A172 (cell line): Measurements from ENCODE around the gene SCARF1. TPM values are rescaled to one million over a fixed set of nuclear protein-coding genes. Genes with fewer than 3 reads are reported as not detected.

Experiments used
- DNase-seq: peaks from one replicate; pipeline ENCODE4 v3.0.0-alpha.2; 2015; ENCODE audit warnings: low spot score
- total RNA-seq: library from RNA; depleted of rRNA; stranded (reverse); fragments of >200 nt; shearing (Covaris generic); gene quantifications from 2 replicates; pipeline ENCODE4 v1.2.3, GENCODE V29; 2014; rRNA removed

The SCARF1 gene
- total RNA-seq, 1 experiment from 2014 or later: 1.1 TPM

DNA sequence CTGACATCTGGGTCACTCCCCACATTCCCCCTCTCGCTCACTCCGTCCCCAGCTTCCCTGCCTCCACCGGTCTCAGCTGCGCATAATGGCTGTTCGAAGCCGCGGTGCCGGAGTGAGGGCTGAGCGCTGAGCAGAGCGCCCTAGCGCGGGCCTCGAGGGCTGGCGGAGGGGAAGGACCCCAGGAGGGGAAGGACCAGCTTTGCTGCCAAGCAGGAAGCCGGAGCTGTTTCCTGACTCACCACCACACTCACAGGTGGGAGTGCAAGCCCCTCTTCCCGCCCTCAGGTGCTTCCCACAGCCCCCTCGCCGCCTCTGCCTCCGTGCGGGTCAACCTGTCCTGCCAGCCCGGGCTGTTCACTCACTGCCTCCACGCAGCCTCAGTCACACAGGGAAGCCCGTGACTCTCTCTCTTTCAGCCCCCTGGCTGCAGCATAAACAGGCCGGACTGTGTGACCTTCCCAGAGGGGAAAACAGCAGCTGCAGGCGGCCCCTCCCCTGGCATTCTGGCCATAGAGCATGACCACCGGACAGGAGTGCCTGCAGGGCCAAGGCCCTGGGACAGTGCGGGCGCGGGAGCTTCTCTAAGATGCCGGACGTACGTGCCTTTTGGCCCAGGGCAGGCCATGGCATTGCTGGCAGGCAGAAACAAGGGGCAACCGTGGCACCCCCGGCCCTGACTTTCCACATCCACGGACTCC lies 40.6 kb downstream of the SCARF1 start:
- no peak for DNase-seq

DNA sequence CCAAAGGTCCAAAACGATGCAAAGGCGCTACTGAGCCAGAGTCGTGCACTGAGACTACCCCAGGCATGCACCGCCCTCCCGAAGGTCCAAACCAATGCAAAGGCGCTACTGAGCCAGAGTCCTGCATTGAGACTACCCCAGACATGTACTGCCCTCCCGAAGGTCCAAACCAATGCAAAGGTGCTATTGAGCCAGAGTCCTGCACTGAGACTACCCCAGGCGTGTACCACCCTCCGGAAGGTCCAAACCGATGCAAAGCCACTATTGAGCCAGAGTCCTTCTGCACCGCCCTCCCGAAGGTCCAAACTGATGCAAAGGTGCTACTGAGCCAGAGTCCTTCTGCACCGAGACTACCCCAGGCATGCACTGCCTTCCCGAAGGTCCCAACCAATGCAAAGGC lies 44.0 kb downstream of the SCARF1 start:
- DNase-seq: no peak

DNA sequence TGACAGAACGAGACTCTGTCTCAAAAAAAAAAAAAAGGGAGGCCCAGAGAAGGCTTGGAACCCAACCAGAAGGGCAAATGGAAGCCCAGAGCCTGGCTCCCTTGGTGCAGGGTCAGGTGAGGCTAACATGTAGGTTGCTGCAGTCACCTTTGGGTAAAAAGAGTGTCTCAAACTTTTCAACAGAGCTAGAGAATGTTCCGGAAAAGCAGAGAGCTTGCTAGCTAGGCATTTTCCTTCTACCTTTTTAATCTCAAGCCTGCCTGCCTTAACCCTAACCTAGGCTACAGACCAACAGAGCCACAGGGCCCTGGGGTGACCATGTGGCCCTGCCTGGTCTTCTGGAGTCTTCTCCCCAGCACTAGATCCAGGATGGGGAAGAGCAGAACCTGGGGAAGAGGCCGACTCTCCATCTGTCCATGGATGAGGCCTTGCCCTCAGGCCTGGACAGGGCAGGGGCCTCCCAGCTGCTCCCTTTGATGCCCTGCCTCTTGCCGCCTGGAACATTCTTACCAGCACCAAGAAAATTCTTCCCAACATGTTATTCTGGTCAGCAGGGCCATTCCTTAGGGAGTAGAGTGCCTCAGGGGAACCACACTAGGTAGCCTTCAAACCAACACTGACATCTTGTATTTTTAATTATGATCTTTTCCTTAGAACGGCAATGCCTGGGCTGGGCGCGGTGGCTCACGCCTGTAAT lies 47.0 kb downstream of the SCARF1 start:
- DNase-seq: no peak

DNA sequence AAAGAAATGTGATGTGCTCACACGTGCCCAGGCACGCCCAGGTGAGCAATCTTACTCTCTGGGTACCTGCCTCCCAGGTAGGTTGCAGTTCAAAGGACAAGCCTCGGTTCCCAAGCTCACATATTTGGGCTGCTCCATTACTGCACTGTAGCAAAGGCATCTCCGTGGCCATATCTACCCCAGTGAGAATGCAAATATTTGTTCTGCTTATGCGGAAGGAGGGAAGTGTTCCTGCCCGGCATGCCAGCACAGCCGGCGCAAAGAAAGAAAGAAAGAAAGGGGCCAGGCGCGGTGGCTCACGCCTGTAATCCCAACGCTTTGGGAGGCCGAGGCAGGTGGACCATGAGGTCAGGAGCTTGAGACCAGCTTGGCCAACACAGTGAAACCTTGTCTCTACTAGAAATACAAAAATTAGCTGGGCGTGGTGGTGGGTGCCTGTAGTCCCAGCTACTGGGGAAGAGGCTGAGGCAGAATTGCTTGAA lies 47.6 kb downstream of the SCARF1 start:
- no peak for DNase-seq

DNA sequence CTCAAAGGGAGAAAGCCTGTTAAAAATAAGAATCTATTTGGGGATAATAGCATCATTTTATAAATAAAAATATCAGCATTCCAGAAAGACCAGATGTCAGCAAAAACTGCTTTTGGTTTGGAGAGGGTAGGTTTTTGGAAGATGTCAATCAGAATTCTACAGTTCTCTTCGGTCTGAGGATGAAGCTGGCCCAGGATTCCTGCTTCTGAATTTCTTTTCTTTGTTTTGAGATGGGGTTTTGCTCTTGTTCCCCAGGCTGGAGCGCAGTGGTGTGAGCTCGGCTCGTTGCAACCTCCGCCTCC lies 52.0 kb downstream of the SCARF1 start:
- DNase-seq: no peak

DNA sequence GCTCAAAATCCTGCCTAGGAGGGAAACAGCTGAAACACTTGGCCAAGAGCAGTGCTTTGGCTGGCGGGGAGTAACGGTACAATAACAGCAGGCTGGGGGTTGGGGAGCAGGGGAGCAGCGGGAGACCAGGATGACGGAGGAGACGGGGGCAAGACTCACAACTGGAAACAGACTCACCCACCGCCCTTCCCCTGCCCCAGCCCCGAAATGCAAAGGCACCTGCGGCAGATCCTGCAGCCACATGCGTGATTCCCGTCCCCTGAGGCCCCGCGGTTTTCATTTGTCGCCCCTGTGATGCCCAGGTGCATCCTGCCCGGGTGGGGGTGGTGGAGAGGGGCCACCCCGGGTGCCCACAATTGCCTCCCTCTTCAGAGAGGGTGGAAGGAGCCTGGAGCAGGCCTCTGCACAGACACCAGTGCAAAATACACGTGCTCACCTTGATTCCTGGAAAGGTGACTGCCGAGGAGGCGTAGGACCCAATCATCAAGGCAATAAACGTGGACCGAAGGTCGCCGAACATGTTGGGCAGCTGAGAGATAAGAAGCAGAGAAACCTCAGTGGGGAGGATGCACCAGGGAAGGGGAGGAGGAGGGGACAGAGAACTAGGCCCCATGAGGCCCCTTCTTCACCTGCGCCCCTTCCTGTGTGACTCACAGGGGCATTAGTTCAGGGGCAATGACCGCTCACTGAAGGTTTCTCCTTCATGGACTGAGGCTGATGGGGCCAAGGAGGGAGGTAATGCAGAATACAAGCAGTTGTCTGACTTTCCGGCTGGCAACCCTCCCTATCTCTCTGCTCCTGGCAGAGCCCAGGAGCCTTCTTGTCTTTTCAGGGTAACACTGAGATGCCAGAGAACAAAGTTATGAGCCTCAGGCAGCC lies 52.5 kb downstream of the SCARF1 start:
- DNase-seq: no peak

DNA sequence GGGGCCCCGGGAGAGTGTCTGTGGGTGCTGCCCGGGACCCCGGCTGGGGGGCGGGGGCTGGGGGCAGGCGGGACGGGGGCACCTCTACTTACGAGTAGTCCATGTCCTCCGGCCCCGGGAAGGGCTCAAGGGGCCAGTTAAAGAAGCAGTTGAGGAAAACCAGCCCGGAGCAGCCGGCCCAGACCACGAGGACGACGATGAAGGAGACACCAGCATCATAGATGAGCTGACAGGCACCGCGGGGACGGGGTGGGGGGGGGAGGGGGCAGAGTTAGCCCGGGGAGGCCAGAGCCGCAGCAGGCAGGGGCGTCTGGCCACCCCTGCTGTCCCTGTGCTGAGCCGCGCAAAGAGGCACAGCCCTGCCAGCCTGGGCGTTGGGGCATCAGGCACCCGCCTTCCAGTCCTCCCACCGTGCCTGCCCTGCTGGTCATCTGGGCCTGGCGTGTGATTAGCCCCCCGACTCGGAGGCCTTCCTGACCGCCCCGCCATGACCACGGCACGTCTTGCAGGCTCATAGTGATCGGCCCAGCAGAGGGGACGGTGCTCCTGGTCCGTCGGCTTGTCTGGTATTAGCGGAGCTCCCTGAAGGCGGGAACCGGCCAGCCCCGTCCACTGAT lies 54.0 kb downstream of the SCARF1 start:
- no peak for DNase-seq

DNA sequence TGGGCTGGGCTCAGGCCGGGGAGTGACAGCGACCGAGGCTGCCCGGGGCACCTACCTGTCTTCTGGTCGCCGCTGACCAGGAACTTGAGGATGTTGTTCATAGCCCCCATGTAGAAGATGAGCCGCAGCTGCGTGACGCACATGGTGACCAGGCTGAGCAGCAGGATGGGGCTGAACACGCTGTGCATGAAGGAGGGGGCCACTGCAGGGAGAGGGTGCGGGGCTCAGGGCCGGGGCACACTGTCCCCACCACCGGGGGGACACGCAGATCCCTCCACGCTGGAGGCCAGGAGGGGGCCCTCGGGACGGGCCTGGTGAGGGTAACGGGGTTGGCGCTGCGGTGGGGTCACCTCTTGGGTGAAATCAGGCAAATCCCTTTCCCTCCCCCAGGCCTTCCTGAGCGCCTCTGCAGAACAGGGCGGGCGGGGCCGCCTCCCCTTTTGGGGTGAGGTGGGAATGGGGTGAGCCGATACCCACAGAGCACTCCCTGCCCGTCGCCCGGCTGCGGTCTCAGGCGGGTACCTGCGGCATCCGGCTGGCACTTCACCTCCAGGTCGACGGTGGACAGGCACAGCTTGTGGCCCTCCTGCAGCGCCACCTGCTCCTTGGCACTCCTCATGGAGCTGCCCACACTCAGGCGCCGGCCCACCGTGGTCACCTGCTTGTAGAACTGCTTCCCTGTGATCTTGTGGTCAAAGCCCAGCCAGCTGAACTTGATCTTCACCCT lies 54.6 kb downstream of the SCARF1 start:
- DNase-seq: no peak

DNA sequence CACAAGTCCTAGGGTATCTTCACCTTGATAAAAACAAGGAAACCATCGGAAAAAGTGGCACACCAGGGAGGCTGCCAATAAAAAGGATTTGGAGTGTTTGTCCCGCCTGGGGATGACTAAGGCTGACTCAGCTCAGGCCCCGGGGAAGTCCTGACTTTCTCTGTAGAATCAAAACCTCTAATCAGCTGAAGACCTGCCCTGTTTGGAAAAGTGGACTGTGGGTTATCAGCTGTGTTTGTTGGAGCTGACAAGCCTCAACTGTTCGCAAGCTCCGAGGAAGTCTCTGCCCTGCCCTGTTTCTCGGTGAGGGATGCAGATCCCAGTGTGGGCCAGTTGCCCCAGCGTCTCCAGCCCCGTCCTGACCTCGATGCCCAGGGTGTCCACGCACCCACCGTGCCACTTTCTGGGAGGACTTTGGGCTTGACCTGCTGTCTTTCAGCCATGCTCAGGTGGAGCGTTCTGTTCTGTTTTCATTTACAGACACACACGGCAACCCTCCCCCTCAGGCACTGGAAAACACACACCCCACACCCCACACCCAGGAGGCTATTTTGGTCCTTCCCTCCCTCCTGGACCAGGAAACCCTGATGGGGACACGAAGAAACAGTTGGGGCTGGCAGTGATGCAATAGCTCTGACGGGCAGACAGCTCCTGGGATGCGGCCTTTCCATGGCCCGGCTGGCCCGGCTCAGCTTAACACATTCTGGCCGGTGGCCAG lies 55.3 kb downstream of the SCARF1 start:
- peak; percentile 98 for DNase-seq

DNA sequence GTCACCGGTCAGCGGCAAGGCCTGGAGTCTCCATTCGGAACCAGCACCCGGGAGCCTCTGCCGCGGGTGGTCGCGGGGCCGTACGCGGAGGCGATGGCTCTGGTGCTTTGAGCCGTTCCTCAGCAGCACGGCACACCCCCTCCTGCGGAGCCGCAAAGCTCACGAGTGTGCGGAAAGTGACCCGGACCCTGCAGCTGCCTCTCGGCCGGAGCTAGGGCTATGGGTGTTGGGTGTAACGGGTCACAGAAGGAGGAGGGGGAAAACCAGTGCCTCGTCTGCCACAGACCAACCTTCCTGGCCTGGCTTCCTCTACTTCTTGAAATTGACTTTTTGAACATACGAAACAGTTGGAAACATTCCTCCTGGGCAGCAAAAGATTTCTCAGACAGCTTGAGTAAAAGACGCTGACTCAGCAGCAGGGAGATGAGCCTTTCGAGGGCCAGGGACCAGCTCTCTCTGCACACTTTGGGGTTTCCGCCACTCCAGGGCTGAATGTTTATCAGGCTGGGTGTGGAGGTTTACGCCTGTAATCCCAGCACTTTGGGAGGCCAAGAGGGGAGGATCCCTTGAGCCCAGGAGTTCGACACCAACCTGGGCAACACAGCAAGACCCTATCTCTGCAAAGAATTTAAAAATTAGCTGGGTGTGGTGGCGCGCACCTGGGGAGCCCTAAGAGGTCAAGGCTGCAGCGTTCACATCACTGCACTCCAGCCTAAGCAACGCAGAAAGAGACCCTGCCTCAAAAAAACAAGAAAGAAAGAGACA lies 56.5 kb downstream of the SCARF1 start:
- no peak for DNase-seq

DNA sequence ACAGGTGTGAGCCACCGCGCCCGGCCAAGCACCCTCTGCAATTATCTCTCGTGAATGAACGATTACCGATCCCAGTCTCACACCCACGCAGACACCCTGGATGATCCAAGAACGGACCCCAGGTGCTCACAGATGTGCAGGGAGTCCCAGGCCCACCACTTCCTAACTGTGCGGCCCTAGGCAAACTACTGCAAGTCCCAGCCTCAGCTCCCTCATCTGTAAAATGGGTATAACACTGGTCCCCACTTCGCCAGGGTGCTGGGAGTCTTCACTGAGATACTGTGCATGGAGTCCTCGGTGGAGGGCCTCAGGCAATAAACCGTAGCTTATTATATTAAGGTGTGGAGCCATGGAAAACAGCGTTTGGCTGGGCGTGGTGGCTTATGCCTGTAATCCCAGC lies 61.4 kb downstream of the SCARF1 start:
- DNase-seq: no peak

Other genes starting within 250 kb of the SCARF1 start
- 705 and 754 TPM in 2 replicates for gene YWHAE, start 245.5 kb downstream of the SCARF1 start, total RNA-seq
- 84.2 and 89.2 TPM in 2 replicates for gene CRK, start 189.5 kb downstream of the SCARF1 start, total RNA-seq
- gene MYO1C, start 153.0 kb downstream of the SCARF1 start, total RNA-seq: 148 and 155 TPM in 2 replicates
- gene INPP5K, start 129.1 kb downstream of the SCARF1 start, total RNA-seq: 36.1 and 40.8 TPM in 2 replicates
- 31.6 and 45.9 TPM in 2 replicates for gene PITPNA, start 82.9 kb downstream of the SCARF1 start, total RNA-seq
- 6.5 and 8.0 TPM in 2 replicates for gene SLC43A2, start 16.9 kb downstream of the SCARF1 start, total RNA-seq
- gene RILP, start 4.1 kb upstream of the SCARF1 start, total RNA-seq: 5.6 and 20.3 TPM in 2 replicates
- gene PRPF8, start 39.1 kb upstream of the SCARF1 start, total RNA-seq: 77.9 and 90.5 TPM in 2 replicates
- gene TLCD2, start 64.6 kb upstream of the SCARF1 start, total RNA-seq: 0.45 and 0.50 TPM in 2 replicates
- gene WDR81, start 79.0 kb upstream of the SCARF1 start, total RNA-seq: 22.2 and 25.5 TPM in 2 replicates
- 0.64 and 1.9 TPM in 2 replicates for gene SERPINF2, start 97.1 kb upstream of the SCARF1 start, total RNA-seq
- 11.0 and 13.4 TPM in 2 replicates for gene SERPINF1, start 116.3 kb upstream of the SCARF1 start, total RNA-seq
- gene SMYD4, start 184.2 kb upstream of the SCARF1 start, total RNA-seq: 5.1 and 7.7 TPM in 2 replicates
- gene RPA1, start 184.3 kb upstream of the SCARF1 start, total RNA-seq: 41.1 and 46.1 TPM in 2 replicates